ENCODE results near the gene SBF1.

The SBF1 gene

DNA sequence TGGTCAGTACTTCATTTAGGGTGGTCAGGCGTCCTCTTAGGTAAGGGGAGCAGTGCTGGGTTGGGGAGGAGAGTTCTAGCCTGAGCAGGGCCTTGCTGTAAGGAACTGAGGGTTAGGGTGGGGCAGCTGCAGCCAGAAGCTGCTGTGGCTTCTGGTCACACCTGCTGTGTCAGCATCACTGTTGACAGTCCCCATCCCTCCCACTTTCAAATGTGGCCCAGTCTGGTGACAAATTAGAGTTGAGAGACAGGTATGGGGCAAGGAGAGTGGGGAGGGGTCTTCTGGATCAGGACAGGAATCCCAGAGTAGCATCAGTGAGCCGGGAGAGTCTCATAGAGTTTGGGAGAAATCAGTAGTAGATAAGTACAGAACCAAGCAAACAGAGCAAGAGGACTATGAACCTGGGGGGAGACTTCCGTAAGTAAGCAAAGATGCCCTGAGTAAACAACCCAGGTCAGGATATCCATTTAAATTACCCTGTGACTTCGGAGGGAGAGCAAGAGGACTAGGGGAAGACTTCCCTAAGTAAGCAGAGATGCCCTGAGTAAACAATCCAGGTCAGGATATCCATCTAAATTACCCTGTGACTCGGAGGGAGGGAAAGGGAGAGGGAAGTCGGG is 78.0 kb downstream of the SBF1 start:
- DNase-seq (ENCODE audit: low read depth) = no peak
